ENCODE data around the gene IMPA2. TPM values are rescaled to one million over a fixed set of nuclear protein-coding genes. Genes with fewer than 3 reads are reported as not detected.

The IMPA2 gene
- total and polyA plus RNA-seq, 2 of the 13 experiments (the other 11 are each of a cell fraction or from before 2014, with no cell fraction given), result 37.8 to 71.8 TPM

- no TSS peak for BruUV-seq (replicated peaks)
- Histone ChIP-seq H3K27me3 (ENCODE audit: control insufficient read depth in 1 of 2, insufficient read depth in 2 of 2, low read length in 2 of 2) (no peaks in the 10 kb centered on the region), H4K20me1 (ENCODE audit: insufficient read depth, low read length) (peaks cover 6% of the 10 kb centered on the region; the same call in 1 of the 2 replicates), H3K4me1 (ENCODE audit: insufficient read depth, low read length) (peaks cover 24% of the 10 kb centered on the region), H2AFZ (ENCODE audit: low read length) (no peak overlapping the region), H3K79me2 (ENCODE audit: insufficient read depth, low read length) (no peaks in the 10 kb centered on the region), H3K4me2 (ENCODE audit: low read depth, low read length) (no peak overlapping the region), H3K9ac (ENCODE audit: insufficient read depth, low read depth, low read length) (no peak overlapping the region), H3K27ac (ENCODE audit: extremely low read length, insufficient read depth, low read length) (no peak overlapping the region), H3K4me3 (replicated peaks in 1 of 3; ENCODE audit: insufficient read depth in 1 of 3, low read depth in 2 of 3, low read length in 3 of 3) (no peak overlapping the region), H3K36me3 (replicated peaks in 1 of 2; ENCODE audit: control insufficient read depth in 1 of 2, insufficient read depth in 2 of 2, low read length in 2 of 2) (peaks cover 17 to 69% of the 10 kb centered on the region in 2 experiments; a peak in 4 of 5 replicates), H3K9me3 (ENCODE audit: low read length) (no peaks in the 10 kb centered on the region)
- ChIA-PET CTCF (ENCODE audit: low intra/inter-chr PET ratio, low total read pairs) (no interaction called here), POLR2A (interaction anchor here (1.0 to 1.7 kb wide), 2 partner anchors 9 to 31 kb away, joined by 3 to 5 read pairs; partner anchors contain the start of gene IMPA2)
- TF ChIP-seq KLF6 (CRISPR knock-in tag; IDR thresholded peaks at IDR 0.05), result no peak
- 94% methylated on average over 17 of the region's 19 CpGs for WGBS (ENCODE audit: low lambda C conversion rate)
- intact Hi-C loops (cut with micrococcal nuclease; ENCODE audit: unreplicated experiment) (no loop called here), in situ Hi-C loops (cut with HindIII; ENCODE audit: extremely low pct_ligation_motif_present, low pct_unique_long_range_greater_than_20kb) (no loop called here)
- ATAC-seq (no peak), FAIRE-seq (no peak), DNase-seq (ENCODE audit: low spot score) (no peak)
Measured at GRCh38 chr18:12011957-12012549, 30.7 kb downstream of the IMPA2 start.

GRCh38 chr18:12012697-12013096 lies 31.4 kb downstream of the IMPA2 start:
- TF ChIP-seq ZBTB33 (CRISPR knock-in tag; IDR thresholded peaks at IDR 0.05), result no peak
- no peak for TF ChIP-seq NFKB2 (CRISPR knock-in tag; IDR thresholded peaks at IDR 0.05; ENCODE audit: borderline replicate concordance)
- TF ChIP-seq ZBTB26 (CRISPR knock-in tag; IDR thresholded peaks at IDR 0.05; ENCODE audit: borderline replicate concordance), result no peak
- no peak for TF ChIP-seq ZNF556 (CRISPR knock-in tag; IDR thresholded peaks at IDR 0.05; ENCODE audit: borderline replicate concordance)
- no peak for TF ChIP-seq RXRA (CRISPR knock-in tag; IDR thresholded peaks at IDR 0.05)
- H3K27me3 ChIP-seq (ENCODE audit: control insufficient read depth in 1 of 2, insufficient read depth in 2 of 2, low read length in 2 of 2), result no peaks in the 10 kb centered on the region
- in situ Hi-C loops (cut with HindIII; ENCODE audit: extremely low pct_ligation_motif_present, low pct_unique_long_range_greater_than_20kb), result no loop called here
- peaks cover 6% of the 10 kb centered on the region; the same call in 1 of the 2 replicates for H4K20me1 ChIP-seq (ENCODE audit: insufficient read depth, low read length)
- no peaks in the 10 kb centered on the region for H3K9me3 ChIP-seq (ENCODE audit: low read length)
- no peak overlapping the region for H3K4me3 ChIP-seq (replicated peaks in 1 of 3; ENCODE audit: insufficient read depth in 1 of 3, low read depth in 2 of 3, low read length in 3 of 3)
- intact Hi-C loops (cut with micrococcal nuclease; ENCODE audit: unreplicated experiment), result no loop called here
- no peak overlapping the region for H3K27ac ChIP-seq (ENCODE audit: extremely low read length, insufficient read depth, low read length)
- no peaks in the 10 kb centered on the region for H3K79me2 ChIP-seq (ENCODE audit: insufficient read depth, low read length)
- ATAC-seq, result no peak
- no peak overlapping the region for H3K9ac ChIP-seq (ENCODE audit: insufficient read depth, low read depth, low read length)
- WGBS (ENCODE audit: low lambda C conversion rate), result 62% methylated on average over 3 of the region's 3 CpGs
- no peak overlapping the region for H3K4me2 ChIP-seq (ENCODE audit: low read depth, low read length)
- no TSS peak for BruUV-seq (replicated peaks)
- H3K4me1 ChIP-seq (ENCODE audit: insufficient read depth, low read length), result peaks cover 22% of the 10 kb centered on the region
- H2AFZ ChIP-seq (ENCODE audit: low read length), result no peak overlapping the region
- peaks cover 16 to 69% of the 10 kb centered on the region in 2 experiments; a peak in 4 of 5 replicates for H3K36me3 ChIP-seq (replicated peaks in 1 of 2; ENCODE audit: control insufficient read depth in 1 of 2, insufficient read depth in 2 of 2, low read length in 2 of 2)
- ChIA-PET CTCF (ENCODE audit: low intra/inter-chr PET ratio, low total read pairs) (no interaction called here), POLR2A (interaction anchor here (1.0 to 1.7 kb wide), 2 partner anchors 8 to 32 kb away, joined by 3 to 5 read pairs; partner anchors contain the start of gene IMPA2)
- FAIRE-seq, result no peak
- DNase-seq (ENCODE audit: low spot score), result no peak

Measured in HepG2 (cell line).